Chondrocyte (in vitro differentiated cells): ENCODE results near the gene ASB1. TPM values are rescaled to one million over a fixed set of nuclear protein-coding genes. Genes with fewer than 3 reads are reported as not detected.
A peak's percentile ranks its signal among the peaks of the same experiment; 100 is the strongest.

ENCODE experiments used
- DNase-seq: peaks from one replicate; pipeline ENCODE4 v3.0.0; 2021; ENCODE audit warnings: mixed read lengths, low spot score
- H3K27ac Mint-ChIP-seq: one replicate; pipeline ENCODE4 v1.8.0; 2021; ENCODE audit warnings: mild to moderate bottlenecking, moderate library complexity, mixed read lengths; ENCODE audit not compliant: unreplicated experiment
- H3K27me3 Mint-ChIP-seq: 2 replicates; pipeline ENCODE4 v1.8.0; 2021; ENCODE audit warnings: low read depth, mixed read lengths
- H3K36me3 Mint-ChIP-seq: 2 replicates; pipeline ENCODE4 v1.8.0; 2021; ENCODE audit warnings: low read depth, mixed read lengths
- H3K4me1 Mint-ChIP-seq: 2 replicates; pipeline ENCODE4 v1.8.0; 2021; ENCODE audit warnings: low read depth, mild to moderate bottlenecking, mixed read lengths
- H3K4me3 Mint-ChIP-seq: one replicate; pipeline ENCODE4 v1.8.0; 2021; ENCODE audit warnings: mild to moderate bottlenecking, moderate library complexity, mixed read lengths; ENCODE audit not compliant: unreplicated experiment
- H3K9me3 Mint-ChIP-seq: 2 replicates; pipeline ENCODE4 v1.8.0; 2021; ENCODE audit warnings: low read depth, mixed read lengths
- total RNA-seq: library from RNA; stranded (reverse); gene quantifications from 3 replicates; pipeline ENCODE4 v1.2.1, GENCODE V29; 2021
- TF ChIP-seq, protein P1 (sequence below): fragments of 200-600 bp; sonication (generic); IDR thresholded peaks from 2 replicates; pipeline ENCODE4 v1.5.0; 2021; ENCODE audit warnings: antibody characterized with exemption, mild to moderate bottlenecking, moderate library complexity

ASB1 gene
- total RNA-seq, 1 donor from 2014 or later, result 31.0 TPM

DNA sequence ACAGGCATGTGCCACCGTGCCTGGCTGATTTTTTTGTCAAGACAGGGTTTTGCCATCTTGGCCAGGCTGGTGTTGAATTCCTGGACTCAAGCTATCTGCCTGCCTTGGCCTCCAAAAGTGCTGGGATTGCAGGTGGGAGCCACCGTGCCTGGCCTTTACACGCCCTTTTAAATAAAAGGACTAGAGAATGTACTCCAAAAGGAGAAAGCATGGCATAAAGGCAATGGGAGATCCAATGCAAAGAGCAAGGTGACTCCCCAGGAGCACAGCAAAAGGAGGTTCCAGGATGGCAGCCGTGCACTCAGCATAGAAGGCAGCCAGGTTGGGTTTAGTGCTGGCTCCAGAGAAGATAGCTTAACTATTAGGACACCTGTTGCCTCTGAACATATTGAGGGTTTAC, 27.1 kb downstream of the ASB1 start:
- TF ChIP-seq, protein P1, sequence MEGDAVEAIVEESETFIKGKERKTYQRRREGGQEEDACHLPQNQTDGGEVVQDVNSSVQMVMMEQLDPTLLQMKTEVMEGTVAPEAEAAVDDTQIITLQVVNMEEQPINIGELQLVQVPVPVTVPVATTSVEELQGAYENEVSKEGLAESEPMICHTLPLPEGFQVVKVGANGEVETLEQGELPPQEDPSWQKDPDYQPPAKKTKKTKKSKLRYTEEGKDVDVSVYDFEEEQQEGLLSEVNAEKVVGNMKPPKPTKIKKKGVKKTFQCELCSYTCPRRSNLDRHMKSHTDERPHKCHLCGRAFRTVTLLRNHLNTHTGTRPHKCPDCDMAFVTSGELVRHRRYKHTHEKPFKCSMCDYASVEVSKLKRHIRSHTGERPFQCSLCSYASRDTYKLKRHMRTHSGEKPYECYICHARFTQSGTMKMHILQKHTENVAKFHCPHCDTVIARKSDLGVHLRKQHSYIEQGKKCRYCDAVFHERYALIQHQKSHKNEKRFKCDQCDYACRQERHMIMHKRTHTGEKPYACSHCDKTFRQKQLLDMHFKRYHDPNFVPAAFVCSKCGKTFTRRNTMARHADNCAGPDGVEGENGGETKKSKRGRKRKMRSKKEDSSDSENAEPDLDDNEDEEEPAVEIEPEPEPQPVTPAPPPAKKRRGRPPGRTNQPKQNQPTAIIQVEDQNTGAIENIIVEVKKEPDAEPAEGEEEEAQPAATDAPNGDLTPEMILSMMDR, result no peak

DNA sequence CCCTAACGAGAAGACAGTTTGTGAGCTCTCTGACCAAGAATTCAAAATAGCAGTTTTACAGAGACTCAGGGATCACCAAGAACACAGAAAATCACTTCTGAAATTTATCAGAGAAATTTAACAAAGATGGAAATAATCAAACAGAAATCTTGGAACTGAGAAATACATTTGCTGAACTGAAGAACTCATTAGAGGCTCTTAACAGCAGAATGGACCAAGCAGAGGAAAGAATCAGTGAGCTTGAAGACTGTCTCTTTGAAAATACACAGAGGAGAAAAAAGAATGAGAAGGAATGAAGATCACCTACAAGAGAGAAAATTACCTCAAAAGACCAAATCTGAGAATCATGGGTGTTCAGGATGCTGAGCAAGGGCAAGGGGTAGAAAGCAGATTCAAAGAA, 29.7 kb downstream of the ASB1 start:
- TF ChIP-seq, protein P1, result no peak
- Mint-ChIP-seq H3K27me3 (no peaks in the 10 kb centered on the region), H3K4me3 (no peak overlapping the region), H3K36me3 (peaks cover 17% of the 10 kb centered on the region), H3K9me3 (peaks cover 16% of the 10 kb centered on the region), H3K4me1 (peaks cover 3% of the 10 kb centered on the region), H3K27ac (no peak overlapping the region)
- no peak for DNase-seq

More for the DNA sequence above, 27.1 kb downstream of the ASB1 start:
- Mint-ChIP-seq H3K4me3 (no peak overlapping the region), H3K36me3 (peaks cover 31% of the 10 kb centered on the region), H3K4me1 (peaks cover 4% of the 10 kb centered on the region), H3K9me3 (peaks cover 16% of the 10 kb centered on the region), H3K27ac (no peak overlapping the region), H3K27me3 (no peaks in the 10 kb centered on the region)
- no peak for DNase-seq

DNA sequence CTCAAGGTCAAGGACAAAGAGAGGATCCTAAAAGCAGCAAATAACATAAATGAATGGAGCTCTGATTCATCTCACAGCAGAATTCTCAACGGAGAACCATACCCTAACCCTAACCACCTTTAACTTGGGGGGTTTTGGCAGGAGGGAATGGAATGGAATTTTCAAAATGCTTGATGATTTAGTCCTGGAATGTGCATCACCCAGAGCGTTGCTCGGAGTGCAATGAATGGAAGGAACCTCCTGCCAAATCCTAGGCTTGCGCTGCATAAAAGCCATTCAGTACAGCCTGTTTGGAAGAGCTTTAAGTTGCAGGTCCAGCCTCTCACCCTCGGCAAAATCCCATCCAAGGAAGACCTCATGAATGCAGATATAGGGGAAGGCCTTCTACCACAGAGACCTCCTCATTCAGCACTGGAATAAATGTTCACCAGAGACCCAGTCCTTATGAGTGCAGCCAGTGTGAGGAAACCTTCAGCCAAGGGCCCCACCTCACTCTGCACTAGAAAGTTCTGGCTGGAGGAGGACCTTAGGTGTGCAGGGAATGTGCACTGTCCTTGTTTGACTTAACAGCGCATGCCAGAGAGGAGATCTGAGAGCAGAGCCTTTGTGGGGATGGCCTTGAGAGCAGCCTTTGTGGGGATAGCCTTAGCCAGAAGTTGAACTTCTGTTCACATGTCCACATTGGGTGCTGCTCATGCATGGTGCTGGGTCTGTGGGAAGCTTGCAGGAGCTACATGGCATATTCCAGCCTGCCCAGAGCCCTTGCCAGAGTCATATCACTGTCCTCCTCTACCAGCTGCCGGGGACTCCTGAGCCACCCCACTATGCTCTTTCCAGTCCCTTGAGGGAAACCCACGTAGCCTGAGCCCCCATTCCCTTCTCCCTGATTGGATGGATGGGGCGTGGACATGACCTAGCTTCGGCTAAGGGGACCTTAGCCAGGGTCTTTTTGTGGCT, 30.5 kb downstream of the ASB1 start:
- peaks cover 11% of the 10 kb centered on the region for H3K36me3 Mint-ChIP-seq
- H3K27ac Mint-ChIP-seq, result peak overlapping the region; percentile 14
- peaks cover 16% of the 10 kb centered on the region for H3K9me3 Mint-ChIP-seq
- TF ChIP-seq, protein P1, result no peak
- peaks cover 3% of the 10 kb centered on the region for H3K4me1 Mint-ChIP-seq
- H3K4me3 Mint-ChIP-seq, result no peak overlapping the region
- DNase-seq, result no peak
- H3K27me3 Mint-ChIP-seq, result no peaks in the 10 kb centered on the region

DNA sequence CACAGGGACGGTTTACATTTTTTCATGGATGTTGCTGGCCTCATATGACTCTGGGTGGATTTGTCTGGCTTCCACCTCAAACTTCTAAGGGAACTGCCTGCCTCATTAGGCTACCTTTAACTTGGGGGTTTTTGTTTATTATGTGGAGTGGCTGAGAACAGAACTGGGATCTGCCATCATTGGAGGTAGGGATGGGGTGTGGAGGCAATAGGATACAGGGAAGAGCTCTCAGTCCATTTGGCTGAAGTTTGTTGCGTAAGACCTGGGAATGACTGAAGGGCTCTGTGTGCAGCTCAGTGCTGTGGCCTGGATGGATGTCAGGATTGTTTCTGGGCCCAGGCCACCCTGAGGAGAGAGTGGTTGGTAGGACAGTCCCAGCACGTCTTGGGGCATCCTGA, 31.2 kb downstream of the ASB1 start:
- H3K27ac Mint-ChIP-seq, result no peak overlapping the region
- peaks cover 16% of the 10 kb centered on the region for H3K9me3 Mint-ChIP-seq
- peaks cover 7% of the 10 kb centered on the region for H3K36me3 Mint-ChIP-seq
- no peak for DNase-seq
- H3K4me3 Mint-ChIP-seq, result no peak overlapping the region
- no peaks in the 10 kb centered on the region for H3K27me3 Mint-ChIP-seq
- peaks cover 3% of the 10 kb centered on the region for H3K4me1 Mint-ChIP-seq
- TF ChIP-seq, protein P1, result no peak

DNA sequence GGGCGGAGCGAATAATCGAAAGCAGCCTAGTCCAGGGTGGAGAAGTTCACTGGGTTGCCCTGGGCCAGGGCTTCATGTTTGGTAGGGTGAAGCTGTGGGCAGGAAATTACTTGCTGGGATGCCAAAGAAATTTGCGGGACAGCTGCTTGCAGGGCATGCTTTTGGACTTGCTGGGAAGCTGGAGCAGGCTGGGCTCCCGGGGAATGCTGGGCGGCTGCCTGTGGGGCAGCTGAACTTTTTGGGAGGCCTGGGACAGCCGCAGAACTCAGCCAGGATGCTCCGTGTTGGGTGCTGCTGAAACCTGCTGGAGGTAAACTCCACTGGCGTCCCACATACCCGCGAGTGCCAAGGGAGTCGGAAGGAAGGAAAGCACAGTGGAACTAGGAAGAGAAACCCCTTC, 31.9 kb downstream of the ASB1 start:
- H3K4me3 Mint-ChIP-seq, result no peak overlapping the region
- no peak overlapping the region for H3K27ac Mint-ChIP-seq
- H3K36me3 Mint-ChIP-seq, result peaks cover 7% of the 10 kb centered on the region
- DNase-seq, result no peak
- no peaks in the 10 kb centered on the region for H3K27me3 Mint-ChIP-seq
- peaks cover 16% of the 10 kb centered on the region for H3K9me3 Mint-ChIP-seq
- peaks cover 3% of the 10 kb centered on the region for H3K4me1 Mint-ChIP-seq
- TF ChIP-seq, protein P1, result no peak
